Activated T-cell treated with anti-CD3 and anti-CD28 coated beads, Interleukin-2, amount 50 U/mL, for 72 hours (primary cell): ENCODE results near the gene IKZF2. TPM values are rescaled to one million over a fixed set of nuclear protein-coding genes. Genes with fewer than 3 reads are reported as not detected.

ENCODE experiments used
- total RNA-seq, 2 donors: library from RNA; stranded (reverse); gene quantifications; one replicate each; pipeline ENCODE4 v1.2.3, GENCODE V29; 2022

Gene IKZF2
- total RNA-seq, 2 donors from 2014 or later: 9.8 to 19.1 TPM

Other genes with a start within 250 kb of the IKZF2 start
- gene SPAG16, start 132.9 kb upstream of the IKZF2 start, total RNA-seq: 1 to 10 TPM; 8.2 to 9.0 TPM